HG02571 (cell line): ENCODE measurements around the gene TSPAN11.
"Not testable (repeated sequence)": the region's sequence is repeated elsewhere in the genome, so short reads cannot be mapped to it uniquely, and the experiment has no call there.

Source experiments
- ATAC-seq: cut with Tn5 transposase; IDR thresholded peaks from one replicate; pipeline ENCODE4 v1.9.1; 2021; ENCODE audit warnings: mild to moderate bottlenecking, moderate library complexity; ENCODE audit not compliant: unreplicated experiment

Gene TSPAN11

DNA sequence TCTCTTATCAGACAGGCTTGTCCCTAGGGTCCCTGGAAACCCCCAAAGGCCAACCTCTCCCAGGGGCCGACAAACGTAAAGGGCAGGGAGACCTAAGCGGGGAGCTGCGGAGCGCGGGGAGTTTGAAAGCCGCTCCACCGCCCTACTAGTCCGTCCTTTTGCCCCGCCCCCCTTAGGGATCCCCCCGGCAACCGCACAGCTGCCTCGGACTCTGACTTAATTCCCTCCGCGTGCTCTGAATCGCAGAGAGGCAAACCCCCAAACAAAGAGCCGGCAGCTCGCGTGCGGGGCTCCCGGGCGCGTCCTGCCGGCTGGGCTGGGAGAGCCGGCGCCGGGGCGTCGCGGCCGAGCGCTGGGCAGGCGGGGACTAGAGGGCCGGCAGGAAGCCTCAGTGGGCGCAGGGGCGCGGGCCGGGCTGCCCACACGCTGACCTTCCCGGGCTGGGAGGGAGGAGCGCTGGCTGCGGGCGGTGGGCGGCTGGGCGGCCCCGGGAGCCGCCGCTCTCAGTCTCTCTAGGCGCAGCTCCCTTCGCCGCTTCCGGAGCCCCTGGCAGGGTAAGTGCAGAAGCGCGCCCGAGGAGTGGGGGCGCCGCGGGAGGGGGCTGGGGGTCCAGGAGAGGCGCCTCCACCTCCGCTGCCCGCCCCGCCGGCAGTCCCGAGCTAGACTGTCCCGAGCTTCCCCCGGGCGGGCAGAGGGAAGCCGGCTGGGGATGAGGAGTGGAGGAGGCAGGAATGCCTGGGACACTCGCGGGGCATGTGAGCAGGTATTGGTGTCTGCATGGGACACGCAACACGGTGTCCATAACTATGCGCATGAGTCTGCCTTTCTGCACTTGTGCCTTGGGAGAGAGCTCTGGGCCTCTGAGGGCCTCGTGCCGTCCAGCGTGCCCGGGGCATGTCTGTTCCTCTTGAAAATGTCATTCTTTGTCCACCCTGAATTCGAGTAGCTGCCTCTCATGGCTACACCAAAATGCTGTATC lies at the start of gene TSPAN11:
TSPAN11 (plus strand) TSS at position 506 of the 979 bp plus-strand sequence. CDS start 27,244 bp downstream, outside the sequence.
- no peak for ATAC-seq

- no peak for ATAC-seq
These were observed 49.3 kb upstream of the TSPAN11 start for GRCh38 chr12:30877105-30877875.

DNA sequence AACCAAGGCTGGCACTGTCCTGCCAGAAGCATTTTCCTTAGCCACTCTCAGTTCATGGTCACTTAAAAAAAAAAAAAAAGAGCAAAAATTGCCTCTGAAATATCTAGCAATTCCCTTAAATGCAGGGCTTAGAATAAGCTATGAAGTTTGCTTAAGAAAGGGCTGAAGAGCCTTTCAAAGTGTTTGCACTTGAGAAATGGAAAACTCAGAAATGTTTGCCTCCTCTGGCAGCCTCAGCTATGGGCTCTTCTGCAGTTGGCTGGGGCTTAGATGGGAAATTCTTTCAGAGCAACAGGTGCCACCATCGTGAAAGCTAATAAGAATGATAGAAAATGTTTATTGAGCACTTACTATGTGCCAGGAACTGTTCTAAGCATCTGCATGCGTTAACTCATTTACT lies 48.5 kb upstream of the TSPAN11 start:
- no peak for ATAC-seq

- no peak for ATAC-seq
These were observed 46.5 kb upstream of the TSPAN11 start for GRCh38 chr12:30880061-30880460.

DNA sequence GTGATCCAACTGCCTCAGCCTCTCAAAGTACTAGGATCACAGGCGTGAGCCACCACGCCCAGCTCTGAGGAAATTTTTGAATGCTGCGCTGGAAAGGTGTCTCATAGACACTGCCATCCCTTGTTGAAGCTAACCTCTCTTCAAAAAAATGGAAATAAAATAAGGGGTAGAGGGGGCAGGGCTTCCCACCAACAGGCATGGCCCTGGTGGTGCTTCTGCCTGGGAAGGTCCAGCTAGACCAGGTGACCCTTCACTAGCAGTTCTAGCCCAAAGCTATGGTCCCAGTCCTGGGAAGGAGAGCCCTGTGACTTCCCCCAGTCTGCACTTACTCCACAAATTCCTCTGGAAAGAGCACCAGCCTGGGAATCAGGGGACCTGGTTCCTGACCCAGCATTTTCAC lies 45.7 kb upstream of the TSPAN11 start:
- no peak for ATAC-seq

- ATAC-seq = no peak
These were observed 43.8 kb upstream of the TSPAN11 start for GRCh38 chr12:30882706-30883105.

DNA sequence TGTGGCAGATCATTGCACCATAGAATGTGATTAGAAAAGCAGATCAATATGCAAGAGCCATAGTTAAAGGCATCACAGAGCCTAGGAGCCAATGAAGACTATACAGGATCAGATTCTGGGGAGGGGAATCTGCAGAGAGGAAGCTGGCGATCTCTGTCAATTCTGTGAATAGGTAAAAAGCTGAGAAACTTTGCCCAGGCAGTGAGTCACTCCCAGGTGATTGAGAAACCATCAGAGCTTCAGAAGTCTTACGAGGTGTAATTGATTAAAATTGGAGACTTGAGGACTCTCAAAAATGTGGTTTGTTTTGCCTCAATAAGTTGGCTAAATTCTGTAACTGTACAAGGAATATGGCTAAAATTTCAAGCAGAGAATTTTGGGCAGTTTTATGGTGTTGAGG lies 41.7 kb upstream of the TSPAN11 start:
- ATAC-seq = no peak

- ATAC-seq = no peak
These were observed 41.2 kb upstream of the TSPAN11 start for GRCh38 chr12:30885321-30885720.

- ATAC-seq = no peak
These were observed 39.3 kb upstream of the TSPAN11 start for GRCh38 chr12:30887226-30887625.

- ATAC-seq = no peak
These were observed 38.3 kb upstream of the TSPAN11 start for GRCh38 chr12:30888241-30888640.

DNA sequence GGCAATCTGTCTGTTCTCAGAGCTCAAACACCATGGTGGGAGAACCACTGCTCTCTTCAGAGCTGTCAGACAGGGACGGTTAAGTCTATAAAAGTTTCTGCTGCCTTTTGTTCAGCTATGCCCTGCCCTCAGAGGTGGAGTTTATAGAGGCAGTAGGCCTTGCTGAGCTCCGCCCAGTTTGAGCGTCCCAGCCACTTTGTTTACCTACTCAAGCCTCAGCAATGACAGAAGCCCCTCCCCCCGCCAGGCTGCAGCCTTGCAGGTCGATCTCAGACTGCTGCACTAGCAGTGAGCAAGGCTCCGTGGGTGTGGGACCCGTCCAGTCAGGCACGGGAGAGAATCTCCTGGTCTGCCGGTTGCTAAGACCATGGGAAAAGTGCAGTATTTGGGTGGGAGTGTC lies 32.0 kb upstream of the TSPAN11 start:
- not testable (repeated sequence) for ATAC-seq

- ATAC-seq = no peak
These were observed 30.1 kb upstream of the TSPAN11 start for GRCh38 chr12:30896461-30896860.

- no peak for ATAC-seq
These were observed 27.7 kb upstream of the TSPAN11 start for GRCh38 chr12:30898846-30899245.

DNA sequence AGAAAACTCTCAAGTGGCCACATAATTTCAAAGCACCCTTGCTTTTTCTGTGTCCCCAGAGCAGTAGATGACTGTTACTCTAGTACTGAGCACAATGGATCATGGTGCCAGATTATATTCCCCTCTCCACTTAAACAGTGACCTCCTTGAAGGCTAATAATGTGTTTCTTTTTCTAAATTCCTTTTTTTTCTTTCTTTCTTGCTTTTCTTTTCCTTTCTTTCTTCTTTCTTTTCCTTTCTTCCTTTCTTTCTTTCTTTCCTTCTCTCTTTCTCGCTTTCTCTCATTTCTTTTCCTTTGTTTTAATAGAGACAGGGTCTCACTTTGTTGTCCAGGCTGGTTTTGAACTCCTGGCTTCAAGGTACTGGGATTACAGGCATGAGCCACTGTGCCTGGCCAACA lies 26.2 kb upstream of the TSPAN11 start:
- ATAC-seq = no peak

GRCh38 chr12:30902001-30902400 lies 24.5 kb upstream of the TSPAN11 start:
- no peak for ATAC-seq

DNA sequence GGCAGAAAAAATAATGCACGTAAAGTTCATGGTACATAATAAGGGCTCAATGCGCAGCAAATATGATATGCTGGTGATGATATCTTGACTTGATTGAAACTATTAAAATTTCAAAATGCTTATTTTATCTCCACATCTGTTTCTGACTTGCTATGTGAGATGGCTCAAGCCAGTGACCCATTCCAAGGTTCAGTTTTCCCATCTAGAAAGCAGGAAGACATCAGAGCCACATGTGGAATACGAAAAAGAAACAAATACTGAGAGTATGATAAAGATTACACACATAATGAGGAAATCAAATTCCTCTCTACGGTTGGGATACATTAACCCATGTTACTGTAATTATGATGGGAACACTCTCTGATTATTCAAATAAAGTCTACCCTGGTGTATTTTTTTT lies 24.0 kb upstream of the TSPAN11 start:
- ATAC-seq = no peak

GRCh38 chr12:30905463-30906009 lies 21.0 kb upstream of the TSPAN11 start:
- no peak for ATAC-seq

DNA sequence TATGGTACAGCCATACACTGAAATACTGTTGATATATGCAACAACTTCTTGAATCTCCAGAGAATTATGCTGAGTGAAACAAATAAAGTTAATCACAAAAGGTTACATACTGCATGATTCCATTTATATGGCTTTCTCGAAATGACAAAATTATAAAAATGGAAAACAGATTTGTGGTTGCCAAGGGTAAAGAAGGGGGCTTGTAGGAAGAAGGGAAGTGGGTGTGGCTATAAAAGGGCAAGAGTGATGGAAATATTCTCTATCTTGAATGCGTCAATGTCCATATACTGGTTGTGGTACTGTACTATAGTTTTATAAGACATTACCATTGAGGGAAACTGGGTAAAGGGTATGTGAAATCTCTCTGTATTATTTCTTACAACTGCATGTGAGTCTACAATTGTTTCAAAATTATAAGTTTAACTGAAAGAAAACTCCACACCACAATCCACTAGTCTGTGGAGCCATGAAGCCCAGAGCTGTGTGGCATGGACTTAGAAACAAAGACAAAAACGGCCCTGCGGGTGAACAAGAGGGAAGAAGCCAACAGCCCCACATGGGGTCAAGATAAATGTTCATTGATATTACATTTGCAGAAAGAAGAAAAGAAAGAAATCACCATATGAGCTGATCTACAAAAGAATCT lies 18.3 kb upstream of the TSPAN11 start:
- ATAC-seq = no peak

- no peak for ATAC-seq
These were observed 17.7 kb upstream of the TSPAN11 start for GRCh38 chr12:30908722-30909348.

- ATAC-seq = no peak
These were observed 17.1 kb upstream of the TSPAN11 start for GRCh38 chr12:30909349-30910037.
